ENCODE measurements around the gene BGLAP. TPM values are rescaled to one million over a fixed set of nuclear protein-coding genes. Genes with fewer than 3 reads are reported as not detected.

Gene BGLAP
- total and polyA plus RNA-seq, 2 of the 13 experiments (the other 11 are each of a cell fraction or from before 2014, with no cell fraction given): 0.62 to 1.6 TPM

GRCh38 chr1:156281281-156281680, 39.3 kb downstream of the BGLAP start:
- POLR2A ChIA-PET: interaction anchor here (0.7 to 7.1 kb wide), 7 partner anchors 9 to 136 kb away, joined by 3 to 115 read pairs (median 9); partner anchors contain the start of genes CCT3, GLMP, PAQR6 and TSACC
- DNase-seq (ENCODE audit: low spot score) (no peak), FAIRE-seq (no peak), ATAC-seq (peak; percentile 4; the same call in 1 of the 3 replicates)
- CTCF ChIA-PET (ENCODE audit: low intra/inter-chr PET ratio, low total read pairs): no interaction called here
- peak overlapping the region; percentile 88 for H3K4me2 ChIP-seq (ENCODE audit: low read depth, low read length)
- no peaks in the 10 kb centered on the region; a peak in 1 of 5 replicates for H3K27me3 ChIP-seq (ENCODE audit: control insufficient read depth in 1 of 2, insufficient read depth in 2 of 2, low read length in 2 of 2)
- H3K79me2 ChIP-seq (ENCODE audit: insufficient read depth, low read length): peaks cover 50% of the 10 kb centered on the region
- H3K4me3 ChIP-seq (replicated peaks in 1 of 3; ENCODE audit: insufficient read depth in 1 of 3, low read depth in 2 of 3, low read length in 3 of 3): peak overlapping the region; percentile 71 to 95 (median 87)
- H3K27ac ChIP-seq (ENCODE audit: extremely low read length, insufficient read depth, low read length): peak overlapping the region; percentile 78
- H3K9me3 ChIP-seq (ENCODE audit: low read length): no peaks in the 10 kb centered on the region
- peak overlapping the region; percentile 96 for H3K9ac ChIP-seq (ENCODE audit: insufficient read depth, low read depth, low read length)
- peaks cover 33% of the 10 kb centered on the region for H3K4me1 ChIP-seq (ENCODE audit: insufficient read depth, low read length)
- BruUV-seq (replicated peaks): no TSS peak
- 45% methylated on average over 7 of the region's 8 CpGs for WGBS (ENCODE audit: low lambda C conversion rate)
- peaks cover 18 to 44% of the 10 kb centered on the region in 2 experiments for H3K36me3 ChIP-seq (replicated peaks in 1 of 2; ENCODE audit: control insufficient read depth in 1 of 2, insufficient read depth in 2 of 2, low read length in 2 of 2)
- no peak overlapping the region for H2AFZ ChIP-seq (ENCODE audit: low read length)
- intact Hi-C loops (cut with micrococcal nuclease; ENCODE audit: unreplicated experiment): no loop called here
- H4K20me1 ChIP-seq (ENCODE audit: insufficient read depth, low read length): peaks cover 14% of the 10 kb centered on the region
- in situ Hi-C loops (cut with HindIII; ENCODE audit: extremely low pct_ligation_motif_present, low pct_unique_long_range_greater_than_20kb): no loop called here
- TF ChIP-seq YY1 (IDR thresholded peaks at IDR 0.05; ENCODE audit: insufficient read depth, insufficient replicate concordance, low read depth, low read length) (no peak), ZNF20 (CRISPR knock-in tag; IDR thresholded peaks at IDR 0.05) (no peak), ZNF33B (CRISPR knock-in tag; IDR thresholded peaks at IDR 0.05) (no peak), TGIF2 (CRISPR knock-in tag; IDR thresholded peaks at IDR 0.05) (peak; percentile 97), CHCHD3 (CRISPR knock-in tag; IDR thresholded peaks at IDR 0.05) (no peak), POLR2A (IDR thresholded peaks at IDR 0.05; ENCODE audit: insufficient read depth in 1 of 2, low read depth in 2 of 2, low read length in 2 of 2) (0 out of 4 replicates have a peak, but pooled peaks of 1 of the 2 experiments have one; percentile 10), ATF7-NPFF (CRISPR knock-in tag; IDR thresholded peaks at IDR 0.05; ENCODE audit: low read depth) (no peak), ZNF350 (CRISPR knock-in tag; IDR thresholded peaks at IDR 0.05; ENCODE audit: borderline replicate concordance, low read depth) (no peak), ZFP36L2 (CRISPR knock-in tag; IDR thresholded peaks at IDR 0.05) (no peak), MIER3 (CRISPR knock-in tag; IDR thresholded peaks at IDR 0.05; ENCODE audit: borderline replicate concordance) (no peak), ZNF367 (CRISPR knock-in tag; IDR thresholded peaks at IDR 0.05; ENCODE audit: borderline replicate concordance) (no peak), SYNCRIP (IDR thresholded peaks at IDR 0.05; ENCODE audit: insufficient read depth, low read depth, low read length) (no peak), ZFP1 (CRISPR knock-in tag; IDR thresholded peaks at IDR 0.05) (no peak), NCOA1 (CRISPR knock-in tag; IDR thresholded peaks at IDR 0.05) (no peak), NFATC3 (CRISPR knock-in tag; IDR thresholded peaks at IDR 0.05) (no peak), CENPBD1 (CRISPR knock-in tag; IDR thresholded peaks at IDR 0.05; ENCODE audit: borderline replicate concordance, low read depth) (no peak), AGO2 (optimal IDR thresholded peaks at IDR 0.05; ENCODE audit: low read depth, low read length) (no peak), MED8 (CRISPR knock-in tag; IDR thresholded peaks at IDR 0.05; ENCODE audit: insufficient replicate concordance) (no peak), GPN1 (CRISPR knock-in tag; IDR thresholded peaks at IDR 0.05; ENCODE audit: borderline replicate concordance) (no peak), MXD4 (CRISPR knock-in tag; IDR thresholded peaks at IDR 0.05) (peak; percentile 66; the same call in 1 of the 2 replicates), NFKBIZ (CRISPR knock-in tag; IDR thresholded peaks at IDR 0.05) (no peak), CREB1 (IDR thresholded peaks at IDR 0.05) (no peak), CREB1 (CRISPR knock-in tag; IDR thresholded peaks at IDR 0.05) (no peak), ZNF841 (CRISPR knock-in tag; IDR thresholded peaks at IDR 0.05; ENCODE audit: borderline replicate concordance) (no peak)
- TF ChIP-seq, protein P1, sequence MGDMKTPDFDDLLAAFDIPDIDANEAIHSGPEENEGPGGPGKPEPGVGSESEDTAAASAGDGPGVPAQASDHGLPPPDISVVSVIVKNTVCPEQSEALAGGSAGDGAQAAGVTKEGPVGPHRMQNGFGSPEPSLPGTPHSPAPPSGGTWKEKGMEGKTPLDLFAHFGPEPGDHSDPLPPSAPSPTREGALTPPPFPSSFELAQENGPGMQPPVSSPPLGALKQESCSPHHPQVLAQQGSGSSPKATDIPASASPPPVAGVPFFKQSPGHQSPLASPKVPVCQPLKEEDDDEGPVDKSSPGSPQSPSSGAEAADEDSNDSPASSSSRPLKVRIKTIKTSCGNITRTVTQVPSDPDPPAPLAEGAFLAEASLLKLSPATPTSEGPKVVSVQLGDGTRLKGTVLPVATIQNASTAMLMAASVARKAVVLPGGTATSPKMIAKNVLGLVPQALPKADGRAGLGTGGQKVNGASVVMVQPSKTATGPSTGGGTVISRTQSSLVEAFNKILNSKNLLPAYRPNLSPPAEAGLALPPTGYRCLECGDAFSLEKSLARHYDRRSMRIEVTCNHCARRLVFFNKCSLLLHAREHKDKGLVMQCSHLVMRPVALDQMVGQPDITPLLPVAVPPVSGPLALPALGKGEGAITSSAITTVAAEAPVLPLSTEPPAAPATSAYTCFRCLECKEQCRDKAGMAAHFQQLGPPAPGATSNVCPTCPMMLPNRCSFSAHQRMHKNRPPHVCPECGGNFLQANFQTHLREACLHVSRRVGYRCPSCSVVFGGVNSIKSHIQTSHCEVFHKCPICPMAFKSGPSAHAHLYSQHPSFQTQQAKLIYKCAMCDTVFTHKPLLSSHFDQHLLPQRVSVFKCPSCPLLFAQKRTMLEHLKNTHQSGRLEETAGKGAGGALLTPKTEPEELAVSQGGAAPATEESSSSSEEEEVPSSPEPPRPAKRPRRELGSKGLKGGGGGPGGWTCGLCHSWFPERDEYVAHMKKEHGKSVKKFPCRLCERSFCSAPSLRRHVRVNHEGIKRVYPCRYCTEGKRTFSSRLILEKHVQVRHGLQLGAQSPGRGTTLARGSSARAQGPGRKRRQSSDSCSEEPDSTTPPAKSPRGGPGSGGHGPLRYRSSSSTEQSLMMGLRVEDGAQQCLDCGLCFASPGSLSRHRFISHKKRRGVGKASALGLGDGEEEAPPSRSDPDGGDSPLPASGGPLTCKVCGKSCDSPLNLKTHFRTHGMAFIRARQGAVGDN (CRISPR knock-in tag; IDR thresholded peaks at IDR 0.05): 0 out of 2 replicates have a peak, but pooled peaks have one; percentile 19

Data from HepG2 (cell line).